GM23248 (cell line): ENCODE data around the gene SDCCAG8.

Source experiments
- EZH2 ChIP-seq: fragments of 200-600 bp; sonication (generic); IDR thresholded peaks from 2 replicates; pipeline ENCODE4 v1.6.1; 2018; ENCODE audit warnings: antibody characterized with exemption, mild to moderate bottlenecking; ENCODE audit not compliant: insufficient read depth, poor library complexity, severe bottlenecking
- EZH2phosphoT487 ChIP-seq: fragments of 200-600 bp; sonication (generic); IDR thresholded peaks from 2 replicates; pipeline ENCODE4 v1.6.1; 2018; ENCODE audit warnings: antibody characterized with exemption, moderate library complexity, mild to moderate bottlenecking, low read depth; ENCODE audit not compliant: insufficient read depth

DNA sequence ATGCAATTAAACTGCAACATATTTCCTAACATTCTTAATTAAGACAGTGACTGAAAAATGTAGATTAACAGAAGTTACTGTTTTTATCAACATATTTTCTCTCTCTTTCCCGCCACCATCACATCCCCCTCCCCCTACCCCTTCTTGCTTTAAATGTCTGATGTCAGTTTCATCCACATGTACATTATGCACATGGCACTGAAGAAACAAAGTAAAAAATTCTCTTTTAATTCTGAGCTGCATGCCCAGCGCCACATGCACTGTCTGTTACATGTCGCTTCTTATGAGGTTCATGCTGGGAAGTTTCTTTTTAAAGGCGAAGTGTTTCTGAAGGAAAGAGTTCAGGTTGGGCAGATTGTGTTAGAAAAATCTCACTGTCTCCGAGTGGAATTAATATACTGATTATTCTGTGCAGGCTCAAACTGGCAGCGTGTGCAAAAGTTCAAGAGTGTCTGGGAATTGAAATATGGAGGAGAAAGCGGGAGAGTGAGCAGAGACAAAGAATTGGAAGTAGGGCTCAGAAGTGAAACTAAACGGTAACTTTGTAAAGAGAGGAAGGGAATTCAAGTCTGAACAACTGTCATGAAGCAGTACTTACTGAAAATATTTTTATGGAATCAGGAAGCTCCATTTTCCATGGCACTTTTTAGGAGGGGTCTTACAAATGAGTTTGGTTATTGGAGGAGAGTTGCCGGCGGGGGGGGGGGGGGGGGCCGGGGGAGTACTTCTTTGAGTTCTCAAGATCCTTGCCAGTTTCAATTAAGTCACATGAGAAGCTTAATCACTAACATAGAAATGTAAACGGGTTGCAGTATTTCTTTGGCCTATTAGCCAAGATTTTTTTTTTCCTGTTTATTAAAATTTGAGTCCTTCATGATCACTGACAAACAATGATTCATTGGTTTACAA, 217.6 kb downstream of the SDCCAG8 start:
- TF ChIP-seq EZH2 (no peak), EZH2phosphoT487 (no peak)
